Measurements from ENCODE around the gene CC2D2A.

The CC2D2A gene

GRCh38 chr4:15601862-15602261, 132.2 kb downstream of the CC2D2A start:
- TF ChIP-seq EZH2phosphoT487 (IDR thresholded peaks at IDR 0.05; ENCODE audit: borderline replicate concordance, low read length) (no peak), CTCF (IDR thresholded peaks at IDR 0.05; ENCODE audit: low read depth, low read length, poor library complexity, severe bottlenecking) (no peak)
- Histone ChIP-seq H3K79me2 (ENCODE audit: control insufficient read depth, low read length) (no peaks in the 10 kb centered on the region), H3F3A (ENCODE audit: control insufficient read depth, insufficient read depth) (no peaks in the 10 kb centered on the region), H3K4me2 (ENCODE audit: low read length) (no peak overlapping the region), H3K27ac (ENCODE audit: low read depth, low read length) (no peak overlapping the region), H3K9me3 (ENCODE audit: control insufficient read depth, insufficient read depth, low read length) (no peaks in the 10 kb centered on the region), H3K27me3 (ENCODE audit: control insufficient read depth, low read length) (no peaks in the 10 kb centered on the region), H3K4me3 (ENCODE audit: low read length) (no peak overlapping the region), H4K20me1 (ENCODE audit: control insufficient read depth, insufficient read depth, low read depth, low read length) (no peaks in the 10 kb centered on the region), H3K9me2 (replicated peaks; ENCODE audit: control insufficient read depth, low read length) (no peaks in the 10 kb centered on the region), H3K4me1 (ENCODE audit: control insufficient read depth, low read length) (no peaks in the 10 kb centered on the region), H3K36me3 (ENCODE audit: control insufficient read depth, low read length) (peaks cover 16% of the 10 kb centered on the region)

GRCh38 chr4:15605537-15605936, 135.9 kb downstream of the CC2D2A start:
- no peak overlapping the region for H3K4me2 ChIP-seq (ENCODE audit: low read length)
- H3K9me2 ChIP-seq (replicated peaks; ENCODE audit: control insufficient read depth, low read length) = no peaks in the 10 kb centered on the region
- H3K79me2 ChIP-seq (ENCODE audit: control insufficient read depth, low read length) = no peaks in the 10 kb centered on the region
- TF ChIP-seq EZH2phosphoT487 (IDR thresholded peaks at IDR 0.05; ENCODE audit: borderline replicate concordance, low read length) = no peak
- TF ChIP-seq CTCF (IDR thresholded peaks at IDR 0.05; ENCODE audit: low read depth, low read length, poor library complexity, severe bottlenecking) = no peak
- peaks cover 16% of the 10 kb centered on the region for H3K36me3 ChIP-seq (ENCODE audit: control insufficient read depth, low read length)
- no peak overlapping the region for H3K4me3 ChIP-seq (ENCODE audit: low read length)
- no peaks in the 10 kb centered on the region for H4K20me1 ChIP-seq (ENCODE audit: control insufficient read depth, insufficient read depth, low read depth, low read length)
- H3F3A ChIP-seq (ENCODE audit: control insufficient read depth, insufficient read depth) = no peaks in the 10 kb centered on the region
- H3K27me3 ChIP-seq (ENCODE audit: control insufficient read depth, low read length) = no peaks in the 10 kb centered on the region
- no peaks in the 10 kb centered on the region for H3K4me1 ChIP-seq (ENCODE audit: control insufficient read depth, low read length)
- no peak overlapping the region for H3K27ac ChIP-seq (ENCODE audit: low read depth, low read length)
- no peaks in the 10 kb centered on the region for H3K9me3 ChIP-seq (ENCODE audit: control insufficient read depth, insufficient read depth, low read length)

- Histone ChIP-seq H3K4me2 (ENCODE audit: low read length) (no peak overlapping the region), H3K9me3 (ENCODE audit: control insufficient read depth, insufficient read depth, low read length) (no peaks in the 10 kb centered on the region), H3K4me3 (ENCODE audit: low read length) (no peak overlapping the region), H3K27me3 (ENCODE audit: control insufficient read depth, low read length) (no peaks in the 10 kb centered on the region), H3K9me2 (replicated peaks; ENCODE audit: control insufficient read depth, low read length) (no peaks in the 10 kb centered on the region), H3K36me3 (ENCODE audit: control insufficient read depth, low read length) (peaks cover 13% of the 10 kb centered on the region), H3K27ac (ENCODE audit: low read depth, low read length) (no peak overlapping the region), H4K20me1 (ENCODE audit: control insufficient read depth, insufficient read depth, low read depth, low read length) (no peaks in the 10 kb centered on the region; the same call in 1 of the 2 replicates), H3K79me2 (ENCODE audit: control insufficient read depth, low read length) (peaks cover 9% of the 10 kb centered on the region), H3F3A (ENCODE audit: control insufficient read depth, insufficient read depth) (no peaks in the 10 kb centered on the region), H3K4me1 (ENCODE audit: control insufficient read depth, low read length) (no peaks in the 10 kb centered on the region)
- no peak for TF ChIP-seq EZH2phosphoT487 (IDR thresholded peaks at IDR 0.05; ENCODE audit: borderline replicate concordance, low read length)
- TF ChIP-seq CTCF (IDR thresholded peaks at IDR 0.05; ENCODE audit: low read depth, low read length, poor library complexity, severe bottlenecking) = no peak
These were observed 141.2 kb downstream of the CC2D2A start for GRCh38 chr4:15610855-15611254.

All from DOHH2 (cell line).